ENCODE results near the gene PRADC1. TPM values are rescaled to one million over a fixed set of nuclear protein-coding genes. Genes with fewer than 3 reads are reported as not detected.
A peak's percentile ranks its signal among the peaks of the same experiment; 100 is the strongest.

The PRADC1 gene
- polyA plus RNA-seq, 3 donors, result 9.0 to 49.2 (median 33.3) TPM

DNA sequence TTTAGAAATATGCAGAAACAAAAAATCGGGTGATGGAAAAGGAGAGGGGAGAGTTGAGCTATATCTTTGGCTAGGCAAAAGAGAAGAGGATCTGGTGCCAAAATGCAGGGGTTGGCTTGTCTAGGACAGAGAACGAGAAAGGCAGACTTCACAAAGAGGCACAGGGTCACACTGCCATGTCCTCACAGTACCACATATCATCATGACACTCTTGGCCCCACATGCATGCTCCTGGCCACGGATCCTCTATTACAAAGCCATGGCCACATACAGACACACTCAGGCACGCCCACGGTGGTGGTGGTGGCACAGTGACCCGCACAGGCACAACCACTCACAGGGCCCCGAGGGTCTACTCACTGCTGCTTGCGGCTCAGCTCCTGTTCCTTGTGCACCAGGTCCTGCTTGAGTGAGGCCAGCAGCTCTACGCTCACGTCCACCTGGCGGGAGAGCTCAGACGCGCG, 35.4 kb upstream of the PRADC1 start:
- Mint-ChIP-seq H3K9me3 (peaks cover 0 to 7% (median 0%) of the 10 kb centered on the region in 7 donors), H3K36me3 (peaks cover 38 to 50% of the 10 kb centered on the region in 2 donors), H3K4me3 (no peak overlapping the region), H3K27me3 (ENCODE audit: low read depth in 3 of 3) (peaks cover 16 to 22% (median 21%) of the 10 kb centered on the region in 3 donors), H3K27ac (peak overlapping the region in 1 of 7 donors; percentile 12), H3K4me1 (peaks cover 5% of the 10 kb centered on the region)
- no peak overlapping the region for H3K4me2 ChIP-seq (replicated peaks; ENCODE audit: extremely low read depth, low read length, poor library complexity, severe bottlenecking)
- H3K79me2 ChIP-seq (ENCODE audit: insufficient read depth, low read length), result no peaks in the 10 kb centered on the region
- H4K20me1 ChIP-seq (ENCODE audit: insufficient read depth, low read length), result peaks cover 31% of the 10 kb centered on the region
- no peak overlapping the region for H3K27ac ChIP-seq (ENCODE audit: low read depth in 1 of 2, low read length in 2 of 2)
- H3K4me1 ChIP-seq (ENCODE audit: control insufficient read depth in 1 of 2, insufficient read depth in 2 of 2, low read length in 2 of 2), result peaks cover 0 to 5% of the 10 kb centered on the region in 2 donors
- DNase-seq, result no peak
- 97% methylated on average over 12 of the region's 14 CpGs for WGBS (ENCODE audit: insufficient coverage)
- no peaks in the 10 kb centered on the region for H3K9me3 ChIP-seq (replicated peaks in 1 of 2; ENCODE audit: control insufficient read depth in 1 of 2, insufficient read depth in 1 of 2, low read length in 2 of 2)
- H3K9ac ChIP-seq (ENCODE audit: insufficient read depth, low read length, poor library complexity, severe bottlenecking), result no peak overlapping the region
- H3K27me3 ChIP-seq (ENCODE audit: control insufficient read depth in 2 of 2, insufficient read depth in 2 of 2, low read length in 2 of 2), result peaks cover 6 to 16% of the 10 kb centered on the region in 2 donors
- H2AFZ ChIP-seq (ENCODE audit: insufficient read depth, low read depth, low read length, poor library complexity, severe bottlenecking), result no peak overlapping the region
- H3K4me3 ChIP-seq (replicated peaks in 1 of 3; ENCODE audit: low read depth in 2 of 3, low read length in 3 of 3), result no peak overlapping the region
- peaks cover 17 to 34% of the 10 kb centered on the region in 2 donors for H3K36me3 ChIP-seq (replicated peaks in 1 of 2; ENCODE audit: control insufficient read depth in 1 of 2, insufficient read depth in 2 of 2, low read length in 2 of 2)
- TF ChIP-seq CTCF (IDR thresholded peaks at IDR 0.05), result no peak
- intact Hi-C loops (cut with micrococcal nuclease), result no loop called here

- no peaks in the 10 kb centered on the region for H3K79me2 ChIP-seq (ENCODE audit: insufficient read depth, low read length)
- 89% methylated on average over 4 of the region's 4 CpGs for WGBS (ENCODE audit: insufficient coverage)
- no peak for DNase-seq
- H3K36me3 Mint-ChIP-seq, result peaks cover 45 to 57% of the 10 kb centered on the region in 2 donors
- TF ChIP-seq CTCF (IDR thresholded peaks at IDR 0.05), result no peak
- peaks cover 6 to 16% of the 10 kb centered on the region in 2 donors for H3K27me3 ChIP-seq (ENCODE audit: control insufficient read depth in 2 of 2, insufficient read depth in 2 of 2, low read length in 2 of 2)
- no peak overlapping the region for H3K4me3 ChIP-seq (replicated peaks in 1 of 3; ENCODE audit: low read depth in 2 of 3, low read length in 3 of 3)
- no peak overlapping the region for H3K27ac ChIP-seq (ENCODE audit: low read depth in 1 of 2, low read length in 2 of 2)
- no peak overlapping the region for H3K9ac ChIP-seq (ENCODE audit: insufficient read depth, low read length, poor library complexity, severe bottlenecking)
- H3K4me3 Mint-ChIP-seq, result no peak overlapping the region
- no peak overlapping the region for H2AFZ ChIP-seq (ENCODE audit: insufficient read depth, low read depth, low read length, poor library complexity, severe bottlenecking)
- intact Hi-C loops (cut with micrococcal nuclease), result no loop called here
- no peaks in the 10 kb centered on the region for H3K9me3 ChIP-seq (replicated peaks in 1 of 2; ENCODE audit: control insufficient read depth in 1 of 2, insufficient read depth in 1 of 2, low read length in 2 of 2)
- peaks cover 16 to 22% (median 21%) of the 10 kb centered on the region in 3 donors for H3K27me3 Mint-ChIP-seq (ENCODE audit: low read depth in 3 of 3)
- peaks cover 5% of the 10 kb centered on the region for H3K4me1 Mint-ChIP-seq
- H3K4me1 ChIP-seq (ENCODE audit: control insufficient read depth in 1 of 2, insufficient read depth in 2 of 2, low read length in 2 of 2), result peaks cover 0 to 5% of the 10 kb centered on the region in 2 donors
- H3K4me2 ChIP-seq (replicated peaks; ENCODE audit: extremely low read depth, low read length, poor library complexity, severe bottlenecking), result no peak overlapping the region
- H3K27ac Mint-ChIP-seq, result no peak overlapping the region
- peaks cover 31% of the 10 kb centered on the region for H4K20me1 ChIP-seq (ENCODE audit: insufficient read depth, low read length)
- peaks cover 0 to 7% (median 0%) of the 10 kb centered on the region in 7 donors for H3K9me3 Mint-ChIP-seq
- peaks cover 22 to 46% of the 10 kb centered on the region in 2 donors for H3K36me3 ChIP-seq (replicated peaks in 1 of 2; ENCODE audit: control insufficient read depth in 1 of 2, insufficient read depth in 2 of 2, low read length in 2 of 2)
These were observed 34.0 kb upstream of the PRADC1 start for GRCh38 chr2:73267008-73267407.

All from CD14-positive monocyte (primary cell).